ENCODE data around the gene HCFC1.

The HCFC1 gene

DNA sequence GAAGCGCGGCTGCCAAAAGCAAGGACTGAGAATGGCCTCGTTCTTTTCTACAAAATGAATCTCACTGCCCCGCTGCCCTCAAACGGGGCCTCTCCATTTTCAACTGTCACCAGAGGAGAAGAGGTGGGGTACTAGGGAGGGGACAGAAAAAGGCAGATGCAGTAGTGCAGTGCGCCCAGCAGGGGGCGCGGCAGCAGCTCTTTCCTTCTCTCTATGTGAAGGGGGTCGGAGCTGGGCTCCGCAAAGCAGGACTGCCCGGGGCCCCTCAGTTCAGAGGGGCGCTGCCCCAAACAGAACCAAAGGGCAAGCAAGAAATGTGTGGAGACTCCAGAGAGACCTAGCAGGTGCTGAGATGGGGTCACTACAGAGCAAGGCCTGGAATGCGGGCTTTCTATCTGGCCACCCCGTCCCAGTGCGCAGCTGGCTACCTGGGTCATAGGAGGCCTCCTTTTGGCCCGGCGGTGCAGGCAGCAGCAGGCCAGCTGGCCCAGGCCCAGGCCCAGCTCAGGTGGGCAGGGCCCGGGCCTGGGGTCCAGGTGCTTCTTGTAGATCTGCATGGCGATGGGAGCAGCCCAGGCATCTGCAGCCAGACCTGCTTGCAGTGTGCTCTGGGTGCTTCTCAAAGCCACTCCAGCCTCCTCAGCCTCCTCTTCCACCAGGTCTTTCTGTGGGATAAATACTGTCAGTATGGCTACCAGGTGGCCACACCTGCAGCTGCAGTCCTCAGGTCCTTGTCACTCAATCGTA lies 42.2 kb upstream of the HCFC1 start:
- TF ChIP-seq, protein P1, sequence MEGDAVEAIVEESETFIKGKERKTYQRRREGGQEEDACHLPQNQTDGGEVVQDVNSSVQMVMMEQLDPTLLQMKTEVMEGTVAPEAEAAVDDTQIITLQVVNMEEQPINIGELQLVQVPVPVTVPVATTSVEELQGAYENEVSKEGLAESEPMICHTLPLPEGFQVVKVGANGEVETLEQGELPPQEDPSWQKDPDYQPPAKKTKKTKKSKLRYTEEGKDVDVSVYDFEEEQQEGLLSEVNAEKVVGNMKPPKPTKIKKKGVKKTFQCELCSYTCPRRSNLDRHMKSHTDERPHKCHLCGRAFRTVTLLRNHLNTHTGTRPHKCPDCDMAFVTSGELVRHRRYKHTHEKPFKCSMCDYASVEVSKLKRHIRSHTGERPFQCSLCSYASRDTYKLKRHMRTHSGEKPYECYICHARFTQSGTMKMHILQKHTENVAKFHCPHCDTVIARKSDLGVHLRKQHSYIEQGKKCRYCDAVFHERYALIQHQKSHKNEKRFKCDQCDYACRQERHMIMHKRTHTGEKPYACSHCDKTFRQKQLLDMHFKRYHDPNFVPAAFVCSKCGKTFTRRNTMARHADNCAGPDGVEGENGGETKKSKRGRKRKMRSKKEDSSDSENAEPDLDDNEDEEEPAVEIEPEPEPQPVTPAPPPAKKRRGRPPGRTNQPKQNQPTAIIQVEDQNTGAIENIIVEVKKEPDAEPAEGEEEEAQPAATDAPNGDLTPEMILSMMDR (IDR thresholded peaks at IDR 0.05; ENCODE audit: low read depth, low read length, missing control alignments) = peak; percentile 80
- DNase-seq (ENCODE audit: extremely low read depth, low read depth) = no peak
- no peak overlapping the region for H3K4me3 ChIP-seq (replicated peaks; ENCODE audit: low read depth, low read length)

DNA sequence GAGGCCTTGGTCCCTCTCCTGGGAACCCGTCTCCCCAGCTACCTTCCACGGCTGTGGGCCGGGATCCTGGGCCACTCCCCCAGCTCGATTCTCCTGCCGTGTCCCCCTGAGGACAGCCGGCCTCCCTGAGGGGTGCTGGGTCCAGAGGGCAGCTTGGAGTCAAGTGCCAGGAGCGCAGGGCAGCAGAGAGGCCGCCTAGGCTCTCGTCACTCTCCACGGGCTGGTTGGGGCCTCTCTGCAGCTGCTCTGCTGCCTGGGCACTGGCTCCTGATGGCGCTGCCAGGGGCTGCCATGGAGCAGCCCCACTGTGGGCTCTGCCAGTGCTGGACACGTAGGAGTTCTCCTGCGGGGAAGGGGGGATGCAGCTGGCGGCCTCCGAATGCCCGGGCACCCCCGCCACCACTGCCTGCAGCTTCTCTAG lies 41.4 kb upstream of the HCFC1 start:
- no peak for DNase-seq (ENCODE audit: extremely low read depth, low read depth)
- TF ChIP-seq, protein P1 (IDR thresholded peaks at IDR 0.05; ENCODE audit: low read depth, low read length, missing control alignments) = no peak
- no peak overlapping the region for H3K4me3 ChIP-seq (replicated peaks; ENCODE audit: low read depth, low read length)

DNA sequence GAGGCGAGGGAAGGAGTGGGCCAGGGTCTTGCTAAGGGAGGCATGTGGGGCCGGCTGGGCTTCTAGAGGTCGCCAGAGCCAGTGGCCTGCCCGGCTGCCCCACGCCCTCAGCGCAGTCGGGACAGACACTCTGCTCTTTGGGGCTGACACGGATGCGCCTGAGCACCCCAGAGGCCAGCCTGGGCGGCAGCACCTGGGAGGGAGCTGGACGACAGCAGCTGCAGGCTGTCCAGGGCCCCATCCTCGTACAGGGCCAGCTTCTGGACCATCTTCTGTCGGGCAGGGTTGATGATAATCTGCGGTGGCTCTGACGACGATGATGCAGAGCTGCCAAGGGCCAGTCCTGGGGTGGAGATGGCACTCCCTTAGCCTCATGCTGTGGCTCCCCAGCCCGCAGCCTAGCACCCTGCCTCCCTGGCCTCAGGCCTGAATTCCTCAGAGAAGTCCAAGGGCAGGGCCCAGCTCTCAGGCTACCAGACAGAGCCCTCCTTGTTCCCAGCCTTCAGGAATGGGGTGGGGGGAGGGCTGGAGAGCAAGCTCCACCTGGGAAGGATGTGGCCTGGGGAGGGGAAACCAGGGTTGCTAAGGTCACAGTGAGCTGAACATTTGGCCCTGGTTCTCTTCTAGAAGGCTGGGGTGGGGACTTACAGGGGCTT lies 40.8 kb upstream of the HCFC1 start:
- TF ChIP-seq, protein P1 (IDR thresholded peaks at IDR 0.05; ENCODE audit: low read depth, low read length, missing control alignments) = no peak
- no peak overlapping the region for H3K4me3 ChIP-seq (replicated peaks; ENCODE audit: low read depth, low read length)

DNA sequence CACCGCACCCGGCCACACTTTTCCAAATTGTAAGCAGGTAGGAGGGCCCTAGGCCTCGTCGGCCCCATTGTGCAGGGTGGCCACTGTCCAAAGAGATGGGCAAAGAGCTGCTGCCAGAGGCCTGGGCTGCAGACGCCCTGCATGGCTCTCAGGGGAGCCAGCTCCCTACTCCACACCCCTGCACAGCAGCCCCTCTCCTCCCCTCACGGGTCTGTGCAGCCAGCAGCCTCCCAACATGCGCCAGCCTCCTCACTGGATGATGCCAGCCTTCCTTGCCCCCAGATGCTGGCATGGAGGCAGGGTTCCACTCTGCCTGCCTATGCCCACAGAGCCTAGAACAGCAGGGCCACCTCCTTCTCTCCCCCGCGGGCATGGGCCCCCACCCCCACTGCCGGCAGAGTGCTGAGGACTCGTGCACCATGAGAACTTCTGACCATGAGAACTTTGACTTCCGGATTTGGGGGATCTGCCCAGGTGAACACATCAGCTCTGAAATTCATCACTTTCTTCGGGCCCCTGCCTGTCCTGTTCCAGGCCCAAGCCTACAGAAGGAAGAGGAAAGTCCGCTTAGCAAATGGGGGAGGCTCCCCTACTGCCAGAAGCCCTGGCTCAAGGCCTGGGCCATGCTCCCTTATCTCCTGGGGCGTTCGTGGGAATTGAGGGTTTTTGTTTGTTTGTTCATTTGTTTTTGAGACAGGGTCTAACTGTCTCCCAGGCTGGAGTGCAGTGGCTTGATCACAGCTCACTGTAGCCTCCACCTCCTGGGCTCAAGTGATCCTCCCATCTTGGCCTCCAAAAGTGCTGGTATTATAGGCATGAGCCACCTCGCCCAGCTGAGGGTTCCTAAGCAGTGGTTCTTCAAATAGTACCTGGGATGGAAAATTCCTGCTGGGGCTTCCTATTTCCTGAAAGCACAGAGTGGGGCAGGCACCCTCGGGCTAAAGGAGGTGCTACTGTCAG lies 40.0 kb upstream of the HCFC1 start:
- no peak for DNase-seq (ENCODE audit: extremely low read depth, low read depth)
- H3K4me3 ChIP-seq (replicated peaks; ENCODE audit: low read depth, low read length) = no peak overlapping the region
- TF ChIP-seq, protein P1 (IDR thresholded peaks at IDR 0.05; ENCODE audit: low read depth, low read length, missing control alignments) = no peak

More for the DNA sequence above, 40.8 kb upstream of the HCFC1 start:
- DNase-seq (ENCODE audit: extremely low read depth, low read depth) = no peak

DNA sequence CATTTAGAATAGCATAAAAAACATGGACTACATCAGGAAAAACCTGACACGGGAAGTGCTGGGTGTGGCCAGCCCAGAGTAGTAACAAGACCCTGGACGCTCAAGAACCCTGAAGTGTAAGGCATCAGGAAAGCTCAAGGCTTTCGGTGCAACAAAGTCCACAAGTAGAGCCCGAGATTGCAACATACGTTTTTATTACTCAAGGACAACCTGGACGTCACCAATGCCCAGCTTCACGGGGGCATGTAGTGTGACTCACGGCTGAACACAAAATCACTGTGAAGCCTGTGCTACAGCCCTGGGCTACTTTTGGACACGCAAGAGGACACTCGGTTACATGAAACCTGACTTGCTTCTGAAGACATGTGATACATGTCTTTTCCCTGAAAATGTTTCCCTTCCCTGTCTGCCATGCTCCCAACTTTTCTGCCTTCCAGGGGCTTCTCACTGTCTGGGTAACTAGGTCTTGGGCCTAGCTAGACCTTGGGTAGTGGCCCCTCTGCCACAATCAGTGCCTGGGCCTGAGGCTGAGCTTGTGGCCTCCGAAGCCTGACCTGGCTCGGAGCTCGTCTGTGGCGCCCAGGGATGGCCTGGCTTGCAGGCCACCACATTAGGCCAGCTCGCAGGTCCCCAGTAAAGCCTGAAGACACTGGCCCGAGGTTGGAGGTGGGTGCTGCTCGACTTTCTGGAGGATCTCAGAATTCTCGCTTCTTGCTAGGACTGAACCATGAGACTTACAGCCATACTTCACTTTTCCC lies 38.9 kb upstream of the HCFC1 start:
- H3K4me3 ChIP-seq (replicated peaks; ENCODE audit: low read depth, low read length) = no peak overlapping the region
- no peak for DNase-seq (ENCODE audit: extremely low read depth, low read depth)
- TF ChIP-seq, protein P1 (IDR thresholded peaks at IDR 0.05; ENCODE audit: low read depth, low read length, missing control alignments) = no peak

DNA sequence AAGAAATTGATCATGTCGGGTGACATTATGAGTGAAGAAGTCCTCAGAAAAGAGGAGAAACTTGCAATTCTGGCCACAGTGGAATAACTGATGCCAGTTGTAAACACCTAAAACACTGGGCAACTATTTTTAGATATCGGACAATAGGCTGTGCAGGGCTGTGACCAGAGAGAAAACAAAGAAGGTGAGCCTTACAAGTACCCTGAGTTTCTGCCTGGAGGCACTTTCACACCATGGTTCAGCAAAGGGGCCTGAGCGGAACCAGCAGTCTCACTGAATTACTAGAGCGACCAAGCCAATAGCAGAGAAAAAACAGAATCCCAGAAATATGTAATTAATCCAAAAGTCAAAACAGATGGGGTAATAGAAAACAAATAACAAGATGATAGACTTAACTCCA lies 36.9 kb upstream of the HCFC1 start:
- TF ChIP-seq, protein P1 (IDR thresholded peaks at IDR 0.05; ENCODE audit: low read depth, low read length, missing control alignments) = no peak
- no peak overlapping the region for H3K4me3 ChIP-seq (replicated peaks; ENCODE audit: low read depth, low read length)
- DNase-seq (ENCODE audit: extremely low read depth, low read depth) = no peak
